Measurements from ENCODE around the gene LRPPRC. TPM values are rescaled to one million over a fixed set of nuclear protein-coding genes. Genes with fewer than 3 reads are reported as not detected.
A peak's percentile ranks its signal among the peaks of the same experiment; 100 is the strongest.

The LRPPRC gene
- total and polyA plus RNA-seq, 10 of the 15 experiments (the other 5 are each of a cell fraction or from before 2014, with no cell fraction given): 34.1 to 152 (median 97.0) TPM

GRCh38 chr2:43998263-43998662 lies 2.5 kb upstream of the LRPPRC start (continued):
- no peak for TF ChIP-seq ZNF217 (IDR thresholded peaks at IDR 0.05)
- no peak for TF ChIP-seq POLR2AphosphoS5 (IDR thresholded peaks at IDR 0.05; ENCODE audit: low read length)

GRCh38 chr2:43993437-43993836 lies 2.4 kb downstream of the LRPPRC start:
- BruUV-seq (replicated peaks): no TSS peak
- H3K9me3 ChIP-seq (replicated peaks; ENCODE audit: control insufficient read depth, insufficient read depth, low read length): no peaks in the 10 kb centered on the region
- H3K4me2 ChIP-seq (ENCODE audit: control insufficient read depth, insufficient read depth): peak overlapping the region; percentile 84
- in situ Hi-C loops (cut with MboI) (no loop called here), intact Hi-C loops (cut with micrococcal nuclease; ENCODE audit: unreplicated experiment) (no loop called here)
- H2AFZ ChIP-seq (ENCODE audit: control insufficient read depth, low read depth, low read length): no peak overlapping the region
- ChIA-PET POLR2A (no interaction called here), CTCF (interaction anchor here (0.6 to 1.2 kb wide), 2 partner anchors 29 to 51 kb away, joined by 3 read pairs; no protein-coding TSS in a partner anchor), SMC1A (ENCODE audit: uncharacterized antibody, unreplicated experiment) (no interaction called here), RAD21 (ENCODE audit: unreplicated experiment) (no interaction called here)
- no peaks in the 10 kb centered on the region for H3K27me3 ChIP-seq (replicated peaks in 1 of 2; ENCODE audit: control insufficient read depth in 2 of 2, insufficient read depth in 2 of 2, low read length in 1 of 2)
- peak overlapping the region; percentile 82; the same call in 1 of the 2 replicates for H3K4me3 ChIP-seq
- ATAC-seq (no peak), DNase-seq (ENCODE audit: low read depth, low spot score) (no peak), FAIRE-seq (no peak)
- no peak for TF ChIP-seq NR2C1 (IDR thresholded peaks at IDR 0.05)
- peak; percentile 43; the same call in 1 of the 2 replicates for TF ChIP-seq POLR2AphosphoS5 (IDR thresholded peaks at IDR 0.05; ENCODE audit: low read length)
- WGBS (ENCODE audit: insufficient coverage, insufficient replicate concordance, low lambda C conversion rate, missing lambda C conversion rate): 71% methylated on average over 5 of the region's 5 CpGs
- H3K9ac ChIP-seq (ENCODE audit: control insufficient read depth, insufficient read depth, low read length): no peak overlapping the region
- peaks cover 4% of the 10 kb centered on the region; the same call in 1 of the 2 replicates for H3K4me1 ChIP-seq (ENCODE audit: control insufficient read depth, insufficient read depth, low read length)
- peaks cover 4 to 15% of the 10 kb centered on the region in 2 experiments; a peak in 3 of 4 replicates for H3K36me3 ChIP-seq (ENCODE audit: control insufficient read depth in 2 of 2, insufficient read depth in 2 of 2, low read length in 1 of 2)
- no peaks in the 10 kb centered on the region; the same call in 1 of the 2 replicates for H4K20me1 ChIP-seq (ENCODE audit: control insufficient read depth, insufficient read depth)
- peaks cover 69% of the 10 kb centered on the region for H3K79me2 ChIP-seq (ENCODE audit: control insufficient read depth, insufficient read depth, low read length)
- no peak overlapping the region for H3K27ac ChIP-seq (ENCODE audit: control insufficient read depth, insufficient read depth)

- no peak overlapping the region for H2AFZ ChIP-seq (ENCODE audit: control insufficient read depth, low read depth, low read length)
- no peaks in the 10 kb centered on the region; the same call in 1 of the 2 replicates for H4K20me1 ChIP-seq (ENCODE audit: control insufficient read depth, insufficient read depth)
- RAD21 ChIA-PET (ENCODE audit: unreplicated experiment): no interaction called here
- ATAC-seq (no peak), FAIRE-seq (no peak), DNase-seq (ENCODE audit: low read depth, low spot score) (no peak)
- POLR2A ChIA-PET: no interaction called here
- no peak overlapping the region for H3K9ac ChIP-seq (ENCODE audit: control insufficient read depth, insufficient read depth, low read length)
- no peak overlapping the region for H3K4me2 ChIP-seq (ENCODE audit: control insufficient read depth, insufficient read depth)
- H3K27ac ChIP-seq (ENCODE audit: control insufficient read depth, insufficient read depth): no peak overlapping the region
- in situ Hi-C loops (cut with MboI): no loop called here
- SMC1A ChIA-PET (ENCODE audit: uncharacterized antibody, unreplicated experiment): no interaction called here
- H3K79me2 ChIP-seq (ENCODE audit: control insufficient read depth, insufficient read depth, low read length): peaks cover 73% of the 10 kb centered on the region
- intact Hi-C loops (cut with micrococcal nuclease; ENCODE audit: unreplicated experiment): no loop called here
- CTCF ChIA-PET: interaction anchor here (0.7 kb wide), 1 partner anchor 11 kb away, joined by 3 read pairs; no protein-coding TSS in a partner anchor
- H3K4me1 ChIP-seq (ENCODE audit: control insufficient read depth, insufficient read depth, low read length): peaks cover 4% of the 10 kb centered on the region; the same call in 1 of the 2 replicates
- 66% methylated on average over 4 of the region's 4 CpGs for WGBS (ENCODE audit: insufficient coverage, insufficient replicate concordance, low lambda C conversion rate, missing lambda C conversion rate)
- H3K27me3 ChIP-seq (replicated peaks in 1 of 2; ENCODE audit: control insufficient read depth in 2 of 2, insufficient read depth in 2 of 2, low read length in 1 of 2): no peaks in the 10 kb centered on the region
- H3K36me3 ChIP-seq (ENCODE audit: control insufficient read depth in 2 of 2, insufficient read depth in 2 of 2, low read length in 1 of 2): peaks cover 4 to 15% of the 10 kb centered on the region in 2 experiments
- BruUV-seq (replicated peaks): no TSS peak
- H3K9me3 ChIP-seq (replicated peaks; ENCODE audit: control insufficient read depth, insufficient read depth, low read length): no peaks in the 10 kb centered on the region
- H3K4me3 ChIP-seq: no peak overlapping the region
- TF ChIP-seq STAT1 (conservative IDR thresholded peaks at IDR 0.05) (no peak), YY1 (IDR thresholded peaks at IDR 0.05; ENCODE audit: low read depth, low read length) (no peak), POLR2AphosphoS2 (IDR thresholded peaks at IDR 0.05; ENCODE audit: low read depth, low read length) (no peak), ZNF384 (IDR thresholded peaks at IDR 0.05; ENCODE audit: borderline replicate concordance, low read depth, low read length) (no peak), BRCA1 (IDR thresholded peaks at IDR 0.05; ENCODE audit: low read depth, low read length) (no peak), CTCF (IDR thresholded peaks at IDR 0.05 in 2 of 3, conservative IDR thresholded peaks at IDR 0.05 in 1 of 3; ENCODE audit: control insufficient read depth in 2 of 3, extremely low read depth in 1 of 3, insufficient read depth in 1 of 3, low read depth in 3 of 3, low read length in 3 of 3) (no peak), RAD51 (IDR thresholded peaks at IDR 0.05) (no peak), NKRF (conservative IDR thresholded peaks at IDR 0.05) (no peak), CREM (IDR thresholded peaks at IDR 0.05; ENCODE audit: low read depth) (no peak)
Observed at GRCh38 chr2:43989545-43989944, 6.2 kb downstream of the LRPPRC start.
